ENCODE measurements around the gene RABGAP1L. TPM values are rescaled to one million over a fixed set of nuclear protein-coding genes. Genes with fewer than 3 reads are reported as not detected.

The RABGAP1L gene
- total RNA-seq (2014; rRNA removed; shearing (Covaris generic)) (98.1 and 142 TPM in 2 replicates), total RNA-seq (2022) (158 and 175 TPM in 2 replicates), Bru-seq, nascent RNA (percentile 90 among the genes with signal in this experiment), BruChase-seq, experiment 1, labeled RNA remaining after a 6-hour chase (percentile 86 among the genes with signal in this experiment), BruChase-seq, experiment 2, labeled RNA remaining after a 2-hour chase (percentile 84 among the genes with signal in this experiment)
- long read RNA-seq, full-length matches to known transcripts = 42 of 110 reads
- long read RNA-seq, partial matches to known transcripts = 14 of 110 reads
- long read RNA-seq, other reads (novel, unspliced or antisense) = 54 of 110 reads

DNA sequence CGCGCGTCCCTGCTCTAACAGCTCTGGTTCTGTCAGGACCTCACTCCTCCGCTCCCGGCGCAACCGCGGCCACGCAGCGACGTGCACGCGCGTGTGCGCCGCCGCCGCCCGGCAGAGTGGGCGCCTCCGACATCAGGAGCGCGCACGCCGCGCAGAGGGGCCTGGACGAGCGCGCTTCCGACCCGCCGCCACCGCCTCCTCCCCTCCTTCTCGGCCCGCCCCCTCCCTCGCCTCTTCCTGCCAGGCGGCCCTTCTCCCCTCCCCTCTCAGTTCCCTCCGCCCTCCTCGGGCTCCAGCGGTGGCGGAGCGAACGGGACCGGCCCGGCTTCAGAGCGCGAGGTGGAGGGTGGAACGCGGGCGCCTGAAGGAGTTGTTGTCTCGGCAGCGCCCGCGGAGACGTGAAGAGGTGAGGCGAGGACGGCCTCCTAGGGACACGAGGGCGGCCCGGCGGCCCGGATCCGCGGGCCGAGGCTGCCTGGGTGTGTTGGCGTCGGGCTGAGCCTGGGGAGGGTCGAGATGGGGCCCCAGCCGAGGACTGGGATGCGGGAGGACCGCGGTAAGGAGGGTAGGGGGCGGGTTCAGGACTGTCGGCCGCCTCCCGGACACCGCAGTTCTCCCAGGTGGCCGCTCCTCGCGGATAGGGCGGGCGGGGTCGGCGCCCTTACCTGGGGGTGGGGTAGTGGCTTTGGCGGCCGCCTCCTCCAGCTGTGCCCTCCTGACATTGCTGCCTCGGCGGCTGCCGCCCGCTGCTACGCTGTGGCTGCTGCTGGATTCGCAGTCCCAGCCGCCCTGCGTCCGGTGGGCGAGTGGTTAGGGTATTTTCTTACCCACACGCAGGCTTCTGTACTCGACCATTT is at the start of gene RABGAP1L:
TSS of gene RABGAP1L (plus strand) at position 269 of the 857 bp plus-strand sequence.
- intact Hi-C loops (cut with micrococcal nuclease; ENCODE audit: unreplicated experiment) = loop anchor here (2.0 to 10.0 kb wide), 5 partner anchors 57 to 742 kb away; partner anchors contain the start of genes CENPL, DARS2, GAS5 and RC3H1
- Histone ChIP-seq H3K4me3 (ENCODE audit: low read depth, low read length, poor library complexity, severe bottlenecking) (peak within 1 kb of the TSS; percentile 96), H3K9me2 (ENCODE audit: insufficient read depth, low read length) (no peaks in the 10 kb centered on the region), H3K36me3 (ENCODE audit: insufficient read depth, low read length) (no peaks in the 10 kb centered on the region), H3K27ac (ENCODE audit: low read depth, low read length, poor library complexity, severe bottlenecking) (peak within 1 kb of the TSS; percentile 82), H3K4me1 (ENCODE audit: insufficient read depth, low read length, poor library complexity, severe bottlenecking) (peaks cover 46% of the 10 kb centered on the region), H4K20me1 (ENCODE audit: insufficient read depth, low read length) (peaks cover 5% of the 10 kb centered on the region), H3K9me3 (ENCODE audit: low read length) (no peaks in the 10 kb centered on the region), H3K79me2 (ENCODE audit: insufficient read depth, low read depth, low read length) (peaks cover 44% of the 10 kb centered on the region), H2AFZ (ENCODE audit: low read length) (peak within 1 kb of the TSS; percentile 95), H3K4me2 (ENCODE audit: low read length) (peak within 1 kb of the TSS; percentile 96)
- no TSS peak for BruUV-seq (replicated peaks)
- DNase-seq (ENCODE audit: low spot score) = peak; percentile 96
- ChIA-PET POLR2A (no interaction called here), CTCF (ENCODE audit: unreplicated experiment) (no interaction called here)
- TF ChIP-seq EZH2phosphoT487 (IDR thresholded peaks at IDR 0.05; ENCODE audit: borderline replicate concordance, low read depth, low read length) = no peak
- TF ChIP-seq, protein P1, sequence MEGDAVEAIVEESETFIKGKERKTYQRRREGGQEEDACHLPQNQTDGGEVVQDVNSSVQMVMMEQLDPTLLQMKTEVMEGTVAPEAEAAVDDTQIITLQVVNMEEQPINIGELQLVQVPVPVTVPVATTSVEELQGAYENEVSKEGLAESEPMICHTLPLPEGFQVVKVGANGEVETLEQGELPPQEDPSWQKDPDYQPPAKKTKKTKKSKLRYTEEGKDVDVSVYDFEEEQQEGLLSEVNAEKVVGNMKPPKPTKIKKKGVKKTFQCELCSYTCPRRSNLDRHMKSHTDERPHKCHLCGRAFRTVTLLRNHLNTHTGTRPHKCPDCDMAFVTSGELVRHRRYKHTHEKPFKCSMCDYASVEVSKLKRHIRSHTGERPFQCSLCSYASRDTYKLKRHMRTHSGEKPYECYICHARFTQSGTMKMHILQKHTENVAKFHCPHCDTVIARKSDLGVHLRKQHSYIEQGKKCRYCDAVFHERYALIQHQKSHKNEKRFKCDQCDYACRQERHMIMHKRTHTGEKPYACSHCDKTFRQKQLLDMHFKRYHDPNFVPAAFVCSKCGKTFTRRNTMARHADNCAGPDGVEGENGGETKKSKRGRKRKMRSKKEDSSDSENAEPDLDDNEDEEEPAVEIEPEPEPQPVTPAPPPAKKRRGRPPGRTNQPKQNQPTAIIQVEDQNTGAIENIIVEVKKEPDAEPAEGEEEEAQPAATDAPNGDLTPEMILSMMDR (conservative IDR thresholded peaks at IDR 0.05; ENCODE audit: low read length) = 0 out of 2 replicates have a peak, but pooled peaks have one; percentile 9

DNA sequence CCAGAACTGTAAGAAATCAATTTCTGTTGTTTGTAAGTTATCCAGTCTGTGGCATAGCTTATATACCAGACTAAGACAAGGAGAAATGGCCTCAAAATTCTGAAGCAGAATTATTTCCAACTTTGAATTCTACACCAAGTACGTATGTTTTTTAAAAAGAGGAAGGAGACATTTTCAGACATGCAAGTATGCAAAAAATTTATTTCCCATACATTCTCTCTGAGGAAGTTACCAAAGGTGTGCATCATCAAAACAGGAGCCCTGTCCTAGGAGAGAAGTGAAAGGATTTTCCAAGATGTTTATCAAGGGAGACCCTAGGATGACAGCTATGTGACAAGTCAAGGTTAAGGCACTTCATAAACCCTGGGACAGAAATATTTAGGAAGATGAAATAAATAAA is 49.3 kb upstream of the RABGAP1L start:
- H3K4me1 ChIP-seq (ENCODE audit: insufficient read depth, low read length, poor library complexity, severe bottlenecking) = peaks cover 6% of the 10 kb centered on the region
- BruUV-seq (replicated peaks) = no TSS peak
- H3K4me2 ChIP-seq (ENCODE audit: low read length) = peak overlapping the region; percentile 21; the same call in 1 of the 2 replicates
- no peak overlapping the region for H3K4me3 ChIP-seq (ENCODE audit: low read depth, low read length, poor library complexity, severe bottlenecking)
- no peak for DNase-seq (ENCODE audit: low spot score)
- H2AFZ ChIP-seq (ENCODE audit: low read length) = no peak overlapping the region
- intact Hi-C loops (cut with micrococcal nuclease; ENCODE audit: unreplicated experiment) = no loop called here
- CTCF ChIA-PET (ENCODE audit: unreplicated experiment) = no interaction called here
- no peak overlapping the region for H3K27ac ChIP-seq (ENCODE audit: low read depth, low read length, poor library complexity, severe bottlenecking)
- TF ChIP-seq, protein P1 (conservative IDR thresholded peaks at IDR 0.05; ENCODE audit: low read length) = no peak
- no peak for TF ChIP-seq EZH2phosphoT487 (IDR thresholded peaks at IDR 0.05; ENCODE audit: borderline replicate concordance, low read depth, low read length)
- POLR2A ChIA-PET = interaction anchor here (0.6 to 0.8 kb wide), 2 partner anchors 456 to 854 kb away, joined by 3 to 4 read pairs; no protein-coding TSS in a partner anchor
- H4K20me1 ChIP-seq (ENCODE audit: insufficient read depth, low read length) = no peaks in the 10 kb centered on the region
- no peaks in the 10 kb centered on the region for H3K9me2 ChIP-seq (ENCODE audit: insufficient read depth, low read length)
- no peaks in the 10 kb centered on the region for H3K9me3 ChIP-seq (ENCODE audit: low read length)
- H3K79me2 ChIP-seq (ENCODE audit: insufficient read depth, low read depth, low read length) = no peaks in the 10 kb centered on the region
- no peaks in the 10 kb centered on the region for H3K36me3 ChIP-seq (ENCODE audit: insufficient read depth, low read length)

Measured in OCI-LY7 (cell line).